Endodermal cell (in vitro differentiated cells): ENCODE results near the gene SMIM33. TPM values are rescaled to one million over a fixed set of nuclear protein-coding genes. Genes with fewer than 3 reads are reported as not detected.
A peak's percentile ranks its signal among the peaks of the same experiment; 100 is the strongest.
"Not testable (repeated sequence)": the region's sequence is repeated elsewhere in the genome, so short reads cannot be mapped to it uniquely, and the experiment has no call there.

Source experiments
- DNase-seq: peaks from one replicate; pipeline ENCODE4 v3.0.0-alpha.2; 2017
- H3K27ac ChIP-seq: 2 replicates; pipeline ENCODE4 v1.5.1; 2013; ENCODE audit warnings: mild to moderate bottlenecking, low read depth, low read length, moderate library complexity
- H3K27me3 ChIP-seq: 2 replicates; pipeline ENCODE4 v1.6.1; 2013; ENCODE audit warnings: mild to moderate bottlenecking, low read length, moderate library complexity; ENCODE audit not compliant: insufficient read depth, control insufficient read depth, poor library complexity, severe bottlenecking
- H3K36me3 ChIP-seq: 2 replicates; pipeline ENCODE4 v1.7.0; 2013; ENCODE audit warnings: mild to moderate bottlenecking, low read length, moderate library complexity; ENCODE audit not compliant: control insufficient read depth, insufficient read depth
- H3K4me1 ChIP-seq: one replicate; pipeline ENCODE4 v1.7.0; 2013; ENCODE audit warnings: low read length; ENCODE audit not compliant: control insufficient read depth, insufficient read depth
- H3K4me3 ChIP-seq: 2 replicates; pipeline ENCODE4 v1.5.1; 2013; ENCODE audit warnings: mild to moderate bottlenecking, low read length, moderate library complexity
- H3K9ac ChIP-seq: 2 replicates; pipeline ENCODE4 v1.6.1; 2013; ENCODE audit warnings: mild to moderate bottlenecking, low read length, moderate library complexity; ENCODE audit not compliant: poor library complexity, severe bottlenecking; ENCODE audit errors: extremely low read depth
- H3K9me3 ChIP-seq: 2 replicates; pipeline ENCODE4 v1.6.1; 2013; ENCODE audit warnings: mild to moderate bottlenecking, low read length, moderate library complexity; ENCODE audit not compliant: control insufficient read depth
- H3K27ac Mint-ChIP-seq: 2 replicates; pipeline ENCODE4 v1.8.0; 2020; ENCODE audit warnings: mixed read lengths
- H3K27me3 Mint-ChIP-seq: 2 replicates; pipeline ENCODE4 v1.8.0; 2021; ENCODE audit warnings: mild to moderate bottlenecking, mixed read lengths; ENCODE audit not compliant: insufficient read depth
- H3K36me3 Mint-ChIP-seq: 2 replicates; pipeline ENCODE4 v1.8.0; 2020; ENCODE audit warnings: low read depth, mixed read lengths
- H3K4me1 Mint-ChIP-seq: 2 replicates; pipeline ENCODE4 v1.8.0; 2020; ENCODE audit warnings: mixed read lengths
- H3K4me3 Mint-ChIP-seq: 2 replicates; pipeline ENCODE4 v1.8.0; 2020; ENCODE audit warnings: mild to moderate bottlenecking, moderate library complexity, mixed read lengths
- H3K9me3 Mint-ChIP-seq: 2 replicates; pipeline ENCODE4 v1.8.0; 2020; ENCODE audit warnings: mild to moderate bottlenecking, mixed read lengths
- whole genome bisulfite sequencing, 2 experiments: methylation state at CpG; one replicate each; pipeline versions ENCODE4 v1.1.5 to v1.1.7; 2013; ENCODE audit warnings: missing lambda C conversion rate in 2 of 2, mixed read lengths in 1 of 2; ENCODE audit not compliant: insufficient coverage in 1 of 2, insufficient read length in 1 of 2; 5-methylcytosine and 5-hydroxymethylcytosine counted together
- total RNA-seq, 2 donors: library from RNA; stranded (reverse); fragmentation: NEBNext Ultra II Directional in 1 of 2; extraction: Animal tissue kit (Norgen Biotek cat#: 25700) in 1 of 2; gene quantifications; 2 replicates in 1 of 2; 3 replicates in 1 of 2; pipeline ENCODE4 v1.2.1, GENCODE V29; 2021
- TF ChIP-seq, protein P1 (sequence below): fragments of 200-600 bp; sonication (generic); conservative IDR thresholded peaks from 2 replicates; pipeline ENCODE4 v1.5.0; 2021; ENCODE audit warnings: antibody characterized with exemption, mild to moderate bottlenecking

The SMIM33 gene
- total RNA-seq, 2 donors from 2014 or later: not detected

DNA sequence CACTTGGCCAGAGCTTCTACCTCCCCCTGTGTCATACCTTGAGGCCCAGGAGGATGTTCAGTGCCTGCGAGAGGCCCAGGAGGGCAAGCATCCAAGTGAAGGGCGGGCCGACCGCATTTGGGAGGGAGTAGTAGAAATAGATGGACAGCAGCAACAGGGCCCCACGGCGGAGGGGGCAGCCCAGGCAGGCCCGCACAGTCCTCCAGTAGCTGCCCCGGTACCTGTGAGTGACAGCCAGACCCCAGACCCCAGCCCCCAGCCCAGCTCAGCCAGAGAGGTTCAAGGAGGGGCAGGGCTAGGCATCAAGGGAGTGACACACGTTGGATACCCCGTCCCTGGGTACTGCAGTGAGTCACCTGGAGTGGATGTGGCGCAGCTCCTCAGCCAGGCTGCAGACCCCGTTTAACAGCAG is 10.3 kb downstream of the SMIM33 start:
- no peak overlapping the region for H3K9ac ChIP-seq
- H3K9me3 Mint-ChIP-seq: no peaks in the 10 kb centered on the region
- H3K36me3 Mint-ChIP-seq: no peaks in the 10 kb centered on the region
- 90 to 95% methylated on average over 6 to 12 of the region's 12 CpGs for WGBS, 2 experiments
- H3K4me3 ChIP-seq: no peak overlapping the region
- no peak overlapping the region for H3K27ac Mint-ChIP-seq
- H3K27me3 ChIP-seq: no peaks in the 10 kb centered on the region
- no peak overlapping the region for H3K27ac ChIP-seq
- H3K4me1 ChIP-seq: no peaks in the 10 kb centered on the region
- H3K9me3 ChIP-seq: no peaks in the 10 kb centered on the region
- no peak overlapping the region for H3K4me3 Mint-ChIP-seq
- TF ChIP-seq, protein P1, sequence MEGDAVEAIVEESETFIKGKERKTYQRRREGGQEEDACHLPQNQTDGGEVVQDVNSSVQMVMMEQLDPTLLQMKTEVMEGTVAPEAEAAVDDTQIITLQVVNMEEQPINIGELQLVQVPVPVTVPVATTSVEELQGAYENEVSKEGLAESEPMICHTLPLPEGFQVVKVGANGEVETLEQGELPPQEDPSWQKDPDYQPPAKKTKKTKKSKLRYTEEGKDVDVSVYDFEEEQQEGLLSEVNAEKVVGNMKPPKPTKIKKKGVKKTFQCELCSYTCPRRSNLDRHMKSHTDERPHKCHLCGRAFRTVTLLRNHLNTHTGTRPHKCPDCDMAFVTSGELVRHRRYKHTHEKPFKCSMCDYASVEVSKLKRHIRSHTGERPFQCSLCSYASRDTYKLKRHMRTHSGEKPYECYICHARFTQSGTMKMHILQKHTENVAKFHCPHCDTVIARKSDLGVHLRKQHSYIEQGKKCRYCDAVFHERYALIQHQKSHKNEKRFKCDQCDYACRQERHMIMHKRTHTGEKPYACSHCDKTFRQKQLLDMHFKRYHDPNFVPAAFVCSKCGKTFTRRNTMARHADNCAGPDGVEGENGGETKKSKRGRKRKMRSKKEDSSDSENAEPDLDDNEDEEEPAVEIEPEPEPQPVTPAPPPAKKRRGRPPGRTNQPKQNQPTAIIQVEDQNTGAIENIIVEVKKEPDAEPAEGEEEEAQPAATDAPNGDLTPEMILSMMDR: no peak
- peak; percentile 53 for DNase-seq
- peaks cover 7% of the 10 kb centered on the region for H3K4me1 Mint-ChIP-seq
- no peaks in the 10 kb centered on the region for H3K27me3 Mint-ChIP-seq
- no peaks in the 10 kb centered on the region for H3K36me3 ChIP-seq

DNA sequence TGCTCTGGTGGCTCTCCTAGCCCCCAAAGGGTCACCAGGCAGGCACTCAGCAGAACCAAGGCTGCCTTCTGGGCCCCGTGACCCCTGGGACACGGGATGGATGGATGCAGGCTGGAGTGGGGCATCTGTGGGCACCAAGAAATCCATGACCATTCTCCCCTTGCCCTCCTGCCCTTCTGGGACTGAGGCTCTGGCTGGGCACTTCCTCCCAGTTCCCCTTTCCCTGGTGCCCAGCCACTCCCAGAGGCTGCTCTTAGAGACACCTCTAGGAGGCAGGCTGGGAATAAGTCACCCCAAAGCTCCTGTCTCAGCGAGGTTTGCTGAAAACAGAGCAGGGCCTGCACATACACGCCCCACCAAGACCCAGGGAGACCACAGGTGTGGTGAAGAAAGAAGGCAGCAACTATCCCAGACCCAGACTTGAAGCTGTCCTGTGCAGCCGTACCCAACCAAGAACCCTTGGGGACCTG is 10.8 kb downstream of the SMIM33 start:
- Mint-ChIP-seq H3K36me3 (no peaks in the 10 kb centered on the region), H3K9me3 (no peaks in the 10 kb centered on the region), H3K4me3 (no peak overlapping the region), H3K27ac (no peak overlapping the region), H3K27me3 (peaks cover 3% of the 10 kb centered on the region), H3K4me1 (peaks cover 9% of the 10 kb centered on the region)
- whole genome bisulfite sequencing, 2 experiments: 85 to 88% methylated on average over 4 to 5 of the region's 5 CpGs
- Histone ChIP-seq H3K27ac (no peak overlapping the region), H3K4me1 (no peaks in the 10 kb centered on the region), H3K9me3 (no peaks in the 10 kb centered on the region), H3K36me3 (no peaks in the 10 kb centered on the region), H3K9ac (no peak overlapping the region), H3K27me3 (no peaks in the 10 kb centered on the region), H3K4me3 (no peak overlapping the region)
- no peak for DNase-seq
- TF ChIP-seq, protein P1: peak; percentile 26

- Histone ChIP-seq H3K27ac (no peak within 1 kb of the TSS), H3K36me3 (no peaks in the 10 kb centered on the region), H3K4me3 (no peak within 1 kb of the TSS), H3K9ac (no peak within 1 kb of the TSS), H3K9me3 (no peaks in the 10 kb centered on the region), H3K27me3 (no peaks in the 10 kb centered on the region), H3K4me1 (no peaks in the 10 kb centered on the region)
- Mint-ChIP-seq H3K4me3 (no peak within 1 kb of the TSS), H3K4me1 (peaks cover 9% of the 10 kb centered on the region), H3K36me3 (no peaks in the 10 kb centered on the region), H3K9me3 (no peaks in the 10 kb centered on the region), H3K27me3 (peaks cover 3% of the 10 kb centered on the region), H3K27ac (no peak within 1 kb of the TSS)
- no peak for DNase-seq
- 86 to 90% methylated on average over 13 to 19 of the region's 19 CpGs for WGBS, 2 experiments
- TF ChIP-seq, protein P1: no peak
Measured at GRCh38 chr5:139482050-139482889, 11.5 kb downstream of the SMIM33 start, which contains the start of gene STING1. STING1 (minus strand) TSS chr5:139482758; CDS start chr5:139481704, 1,054 bp downstream.

- H3K4me3 Mint-ChIP-seq, H3K27ac ChIP-seq, H3K4me1 Mint-ChIP-seq, H3K9ac ChIP-seq, H3K4me1 ChIP-seq, H3K27me3 ChIP-seq, H3K36me3 ChIP-seq, DNase-seq, H3K9me3 Mint-ChIP-seq, H3K9me3 ChIP-seq, H3K36me3 Mint-ChIP-seq, H3K27ac Mint-ChIP-seq, H3K4me3 ChIP-seq, H3K27me3 Mint-ChIP-seq: not testable (repeated sequence)
- 83 to 99% methylated on average over 1 to 6 of the region's 6 CpGs for WGBS, 2 experiments
Measured at GRCh38 chr5:139482890-139483208, 12.0 kb downstream of the SMIM33 start.
